Esophagus muscularis mucosa (tissue), 4 donors: ENCODE data around the gene TPSG1.
"Not testable (repeated sequence)": the region's sequence is repeated elsewhere in the genome, so short reads cannot be mapped to it uniquely, and the experiment has no call there.

ENCODE experiments used
- CTCF ChIP-seq, 3 experiments: fragments of 200-600 bp in 2 of 3; fragments of 450-650 bp in 1 of 3; sonication (generic) in 2 of 3; IDR thresholded peaks; one replicate each; pipeline ENCODE4 v1.5.1; 2017 to 2019; ENCODE audit warnings: antibody characterized with exemption in 3 of 3, mild to moderate bottlenecking in 2 of 3, moderate library complexity in 1 of 3
- EP300 ChIP-seq: sonication (generic); formaldehyde crosslinking; IDR thresholded peaks from one replicate; pipeline ENCODE4 v1.6.1; 2017; ENCODE audit warnings: antibody characterized with exemption
- POLR2AphosphoS5 ChIP-seq, 2 donors: sonication (generic); formaldehyde crosslinking; IDR thresholded peaks; one replicate each; pipeline ENCODE4 v1.6.1; 2017; ENCODE audit warnings: antibody characterized with exemption in 2 of 2

- not testable (repeated sequence) for TF ChIP-seq CTCF (IDR thresholded peaks at IDR 0.05); EP300; POLR2AphosphoS5 (IDR thresholded peaks at IDR 0.05)
Measured at GRCh38 chr16:1226692-1227091, 1.6 kb upstream of the TPSG1 start.
